ENCODE results near the gene BDP1. TPM values are rescaled to one million over a fixed set of nuclear protein-coding genes. Genes with fewer than 3 reads are reported as not detected.
"Not testable (repeated sequence)": the region's sequence is repeated elsewhere in the genome, so short reads cannot be mapped to it uniquely, and the experiment has no call there.

Gene BDP1
- total and polyA plus RNA-seq, 2 of the 4 experiments (the other 2 are of a cell fraction): 5.8 to 14.0 TPM

DNA sequence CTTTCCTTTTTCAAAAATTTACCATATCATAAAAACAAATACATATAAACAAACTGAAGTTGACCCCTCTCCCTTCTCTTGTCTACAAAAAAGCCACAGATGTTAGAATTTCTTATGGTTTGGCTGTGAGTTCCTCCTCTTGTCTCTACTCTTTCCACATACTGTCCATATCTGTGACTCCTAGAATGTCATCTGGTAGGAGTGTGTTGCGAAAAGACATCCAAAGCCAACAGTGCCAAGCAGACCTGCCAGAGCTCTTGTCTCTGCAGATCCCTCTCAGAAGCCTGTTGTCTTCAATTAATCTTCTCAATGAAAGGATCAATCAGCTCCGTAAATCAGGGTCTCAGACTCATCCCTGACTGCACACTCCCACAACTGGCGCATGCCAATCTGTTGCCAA lies 31.6 kb upstream of the BDP1 start:
- H2BK20ac ChIP-seq (ENCODE audit: low read depth, low read length); H4K20me1 ChIP-seq (ENCODE audit: insufficient read depth, low read length); H3K4me2 ChIP-seq (ENCODE audit: low read depth, low read length); in situ Hi-C loops (cut with MboI; ENCODE audit: low sequenced_read_pairs); intact Hi-C loops (cut with micrococcal nuclease); H3K23ac ChIP-seq (ENCODE audit: low read depth, low read length); H3K56ac ChIP-seq (ENCODE audit: extremely low read depth, insufficient read depth, low read length); H3K27ac ChIP-seq (ENCODE audit: insufficient read depth, low read length); H2AFZ ChIP-seq (replicated peaks; ENCODE audit: low read length, poor library complexity); ATAC-seq (ENCODE audit: low read depth); H3K79me1 ChIP-seq (ENCODE audit: low read depth in 1 of 2, low read length in 2 of 2); H3K14ac ChIP-seq (replicated peaks; ENCODE audit: low read depth, low read length); H4K91ac ChIP-seq (ENCODE audit: insufficient read depth, low read depth, low read length); H3K18ac ChIP-seq (ENCODE audit: low read depth, low read length); H3K4me1 ChIP-seq (ENCODE audit: control insufficient read depth, insufficient read depth, low read length); H2BK120ac ChIP-seq (ENCODE audit: low read depth, low read length); H2AK5ac ChIP-seq (ENCODE audit: low read depth, low read length); POLR2A ChIA-PET (ENCODE audit: unreplicated experiment); H2BK15ac ChIP-seq (ENCODE audit: low read depth, low read length); H2AK9ac ChIP-seq (replicated peaks; ENCODE audit: low read depth, low read length, poor library complexity); H4K8ac ChIP-seq (ENCODE audit: low read depth in 2 of 2, low read length in 2 of 2); H3K4ac ChIP-seq (ENCODE audit: low read depth, low read length); H3K9me1 ChIP-seq (ENCODE audit: insufficient read depth, low read length); H3K27me3 ChIP-seq (ENCODE audit: control insufficient read depth, insufficient read depth, low read length); H4K5ac ChIP-seq (ENCODE audit: low read depth, low read length); H3K9me3 ChIP-seq (ENCODE audit: control insufficient read depth, insufficient read depth, low read length); H3K9ac ChIP-seq (ENCODE audit: low read depth, low read length); H3K36me3 ChIP-seq (ENCODE audit: control insufficient read depth, insufficient read depth, low read length); H2BK5ac ChIP-seq (ENCODE audit: low read depth, low read length, poor library complexity, severe bottlenecking); H3K4me3 ChIP-seq (ENCODE audit: insufficient read depth, low read depth, low read length); dilution Hi-C loops (cut with HindIII; ENCODE audit: low sequenced_read_pairs, unreplicated experiment); BruUV-seq (replicated peaks); CTCF ChIA-PET; DNase-seq: not testable (repeated sequence)
- WGBS, 2 experiments (ENCODE audit: extremely low coverage in 2 of 2, insufficient read length in 1 of 2): no CpG with 5 or more reads among the region's 3 CpGs

- H2AK9ac ChIP-seq (replicated peaks; ENCODE audit: low read depth, low read length, poor library complexity); H2BK5ac ChIP-seq (ENCODE audit: low read depth, low read length, poor library complexity, severe bottlenecking); H4K91ac ChIP-seq (ENCODE audit: insufficient read depth, low read depth, low read length); H3K79me1 ChIP-seq (ENCODE audit: low read depth in 1 of 2, low read length in 2 of 2); H4K5ac ChIP-seq (ENCODE audit: low read depth, low read length); BruUV-seq (replicated peaks); ATAC-seq (ENCODE audit: low read depth); in situ Hi-C loops (cut with MboI; ENCODE audit: low sequenced_read_pairs); H3K4me1 ChIP-seq (ENCODE audit: control insufficient read depth, insufficient read depth, low read length); H3K9me1 ChIP-seq (ENCODE audit: insufficient read depth, low read length); H3K27me3 ChIP-seq (ENCODE audit: control insufficient read depth, insufficient read depth, low read length); H3K4me2 ChIP-seq (ENCODE audit: low read depth, low read length); H3K36me3 ChIP-seq (ENCODE audit: control insufficient read depth, insufficient read depth, low read length); H2AK5ac ChIP-seq (ENCODE audit: low read depth, low read length); H2BK20ac ChIP-seq (ENCODE audit: low read depth, low read length); CTCF ChIA-PET; DNase-seq; POLR2A ChIA-PET (ENCODE audit: unreplicated experiment); H3K23ac ChIP-seq (ENCODE audit: low read depth, low read length); H2AFZ ChIP-seq (replicated peaks; ENCODE audit: low read length, poor library complexity); H4K20me1 ChIP-seq (ENCODE audit: insufficient read depth, low read length); H3K56ac ChIP-seq (ENCODE audit: extremely low read depth, insufficient read depth, low read length); H3K4me3 ChIP-seq (ENCODE audit: insufficient read depth, low read depth, low read length); H2BK15ac ChIP-seq (ENCODE audit: low read depth, low read length); dilution Hi-C loops (cut with HindIII; ENCODE audit: low sequenced_read_pairs, unreplicated experiment); H3K27ac ChIP-seq (ENCODE audit: insufficient read depth, low read length); H2BK120ac ChIP-seq (ENCODE audit: low read depth, low read length); H3K18ac ChIP-seq (ENCODE audit: low read depth, low read length); H3K4ac ChIP-seq (ENCODE audit: low read depth, low read length); H3K9me3 ChIP-seq (ENCODE audit: control insufficient read depth, insufficient read depth, low read length); H3K14ac ChIP-seq (replicated peaks; ENCODE audit: low read depth, low read length); H4K8ac ChIP-seq (ENCODE audit: low read depth in 2 of 2, low read length in 2 of 2); intact Hi-C loops (cut with micrococcal nuclease); H3K9ac ChIP-seq (ENCODE audit: low read depth, low read length): not testable (repeated sequence)
- WGBS, 2 experiments (ENCODE audit: extremely low coverage in 2 of 2, insufficient read length in 1 of 2): no CpG with 5 or more reads among the region's 2 CpGs
These were observed 28.6 kb upstream of the BDP1 start for GRCh38 chr5:71426686-71427474.

Measured in IMR-90 (cell line).